Body of pancreas (tissue), 4 donors: Measurements from ENCODE around the gene TRPM3.

ENCODE experiments used
- CTCF ChIP-seq, 7 experiments: fragments of 450-650 bp in 4 of 7; fragments of 200-600 bp in 3 of 7; sonication (generic) in 3 of 7; IDR thresholded peaks; one replicate each; pipeline ENCODE4 v1.5.1; 2016 to 2019; ENCODE audit warnings: antibody characterized with exemption in 7 of 7
- POLR2A ChIP-seq, 3 donors: fragments of 450-650 bp; IDR thresholded peaks; one replicate each; pipeline ENCODE4 v1.6.1; 2016; ENCODE audit warnings: antibody characterized with exemption in 3 of 3, mild to moderate bottlenecking in 2 of 3

GRCh38 chr9:70496244-70496643, 625.2 kb downstream of the TRPM3 start:
- TF ChIP-seq CTCF (IDR thresholded peaks at IDR 0.05) (no peak), POLR2A (IDR thresholded peaks at IDR 0.05) (no peak)
